Adrenal gland (tissue), 5 donors: ENCODE results near the gene PACSIN2.

Source experiments
- POLR2A ChIP-seq, 2 donors: fragments of 450-650 bp; IDR thresholded peaks; one replicate each; pipeline ENCODE4 v1.6.1; 2017; ENCODE audit warnings: antibody characterized with exemption in 2 of 2, mild to moderate bottlenecking in 2 of 2, moderate library complexity in 1 of 2
- TF ChIP-seq, protein P1 (sequence below), 6 experiments: fragments of 450-650 bp in 4 of 6; fragments of 200-600 bp in 2 of 6; sonication (generic) in 1 of 6; IDR thresholded peaks; 1 replicate in 5 of 6; 2 replicates in 1 of 6; pipeline versions ENCODE4 v1.5.1 to v1.8.0; 2016 to 2021; ENCODE audit warnings: antibody characterized with exemption in 6 of 6, mild to moderate bottlenecking in 2 of 6, moderate library complexity in 1 of 6
- donor health status: DM: no; HTN: no; CAD: no.

- TF ChIP-seq, protein P1, sequence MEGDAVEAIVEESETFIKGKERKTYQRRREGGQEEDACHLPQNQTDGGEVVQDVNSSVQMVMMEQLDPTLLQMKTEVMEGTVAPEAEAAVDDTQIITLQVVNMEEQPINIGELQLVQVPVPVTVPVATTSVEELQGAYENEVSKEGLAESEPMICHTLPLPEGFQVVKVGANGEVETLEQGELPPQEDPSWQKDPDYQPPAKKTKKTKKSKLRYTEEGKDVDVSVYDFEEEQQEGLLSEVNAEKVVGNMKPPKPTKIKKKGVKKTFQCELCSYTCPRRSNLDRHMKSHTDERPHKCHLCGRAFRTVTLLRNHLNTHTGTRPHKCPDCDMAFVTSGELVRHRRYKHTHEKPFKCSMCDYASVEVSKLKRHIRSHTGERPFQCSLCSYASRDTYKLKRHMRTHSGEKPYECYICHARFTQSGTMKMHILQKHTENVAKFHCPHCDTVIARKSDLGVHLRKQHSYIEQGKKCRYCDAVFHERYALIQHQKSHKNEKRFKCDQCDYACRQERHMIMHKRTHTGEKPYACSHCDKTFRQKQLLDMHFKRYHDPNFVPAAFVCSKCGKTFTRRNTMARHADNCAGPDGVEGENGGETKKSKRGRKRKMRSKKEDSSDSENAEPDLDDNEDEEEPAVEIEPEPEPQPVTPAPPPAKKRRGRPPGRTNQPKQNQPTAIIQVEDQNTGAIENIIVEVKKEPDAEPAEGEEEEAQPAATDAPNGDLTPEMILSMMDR (IDR thresholded peaks at IDR 0.05), result no peak
- TF ChIP-seq POLR2A (IDR thresholded peaks at IDR 0.05), result no peak
Measured at GRCh38 chr22:42880815-42881214, 134.1 kb downstream of the PACSIN2 start.
